C4-2B (cell line): Measurements from ENCODE around the gene MOGAT1.

Experiments used
- ZFX ChIP-seq: fragments of 450-650 bp; IDR thresholded peaks from 2 replicates; pipeline ENCODE4 v1.6.1; 2017
- TF ChIP-seq, protein P1 (sequence below): fragments of 450-650 bp; conservative IDR thresholded peaks from 2 replicates; pipeline ENCODE4 v1.5.1; 2017; ENCODE audit warnings: mild to moderate bottlenecking

DNA sequence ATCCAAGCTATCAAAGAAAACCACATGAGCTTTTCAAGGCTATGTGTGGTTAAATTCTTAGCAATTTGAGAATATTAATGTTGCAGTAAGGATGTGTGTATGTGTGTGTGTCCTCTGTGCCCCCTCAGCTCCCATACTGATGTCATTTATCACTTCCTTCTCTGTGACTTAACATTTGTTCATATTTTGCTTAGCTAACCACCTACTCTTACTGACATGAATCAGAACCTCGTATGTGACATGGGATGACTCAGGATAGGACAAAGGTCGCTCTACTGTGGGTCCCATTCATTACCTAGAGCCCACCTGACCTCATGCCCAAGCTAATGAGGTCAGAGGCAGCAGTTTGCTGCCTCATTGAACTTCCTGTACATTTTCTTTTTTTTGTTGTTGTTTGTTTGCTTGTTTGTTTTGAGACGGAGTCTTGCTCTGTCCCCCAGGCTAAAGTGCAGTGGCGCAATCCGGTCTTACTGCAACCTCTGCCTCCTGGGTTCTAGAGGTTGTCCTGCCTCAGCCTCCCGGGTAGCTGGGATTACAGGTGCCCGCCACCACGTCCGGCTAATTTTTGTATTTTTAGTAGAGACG lies 36.3 kb downstream of the MOGAT1 start:
- TF ChIP-seq, protein P1, sequence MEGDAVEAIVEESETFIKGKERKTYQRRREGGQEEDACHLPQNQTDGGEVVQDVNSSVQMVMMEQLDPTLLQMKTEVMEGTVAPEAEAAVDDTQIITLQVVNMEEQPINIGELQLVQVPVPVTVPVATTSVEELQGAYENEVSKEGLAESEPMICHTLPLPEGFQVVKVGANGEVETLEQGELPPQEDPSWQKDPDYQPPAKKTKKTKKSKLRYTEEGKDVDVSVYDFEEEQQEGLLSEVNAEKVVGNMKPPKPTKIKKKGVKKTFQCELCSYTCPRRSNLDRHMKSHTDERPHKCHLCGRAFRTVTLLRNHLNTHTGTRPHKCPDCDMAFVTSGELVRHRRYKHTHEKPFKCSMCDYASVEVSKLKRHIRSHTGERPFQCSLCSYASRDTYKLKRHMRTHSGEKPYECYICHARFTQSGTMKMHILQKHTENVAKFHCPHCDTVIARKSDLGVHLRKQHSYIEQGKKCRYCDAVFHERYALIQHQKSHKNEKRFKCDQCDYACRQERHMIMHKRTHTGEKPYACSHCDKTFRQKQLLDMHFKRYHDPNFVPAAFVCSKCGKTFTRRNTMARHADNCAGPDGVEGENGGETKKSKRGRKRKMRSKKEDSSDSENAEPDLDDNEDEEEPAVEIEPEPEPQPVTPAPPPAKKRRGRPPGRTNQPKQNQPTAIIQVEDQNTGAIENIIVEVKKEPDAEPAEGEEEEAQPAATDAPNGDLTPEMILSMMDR: no peak
- TF ChIP-seq ZFX: no peak
